ENCODE data around the gene TMC4. TPM values are rescaled to one million over a fixed set of nuclear protein-coding genes. Genes with fewer than 3 reads are reported as not detected.

The TMC4 gene
- total and polyA plus RNA-seq, 12 donors = 0.59 to 11.6 (median 2.1) TPM

DNA sequence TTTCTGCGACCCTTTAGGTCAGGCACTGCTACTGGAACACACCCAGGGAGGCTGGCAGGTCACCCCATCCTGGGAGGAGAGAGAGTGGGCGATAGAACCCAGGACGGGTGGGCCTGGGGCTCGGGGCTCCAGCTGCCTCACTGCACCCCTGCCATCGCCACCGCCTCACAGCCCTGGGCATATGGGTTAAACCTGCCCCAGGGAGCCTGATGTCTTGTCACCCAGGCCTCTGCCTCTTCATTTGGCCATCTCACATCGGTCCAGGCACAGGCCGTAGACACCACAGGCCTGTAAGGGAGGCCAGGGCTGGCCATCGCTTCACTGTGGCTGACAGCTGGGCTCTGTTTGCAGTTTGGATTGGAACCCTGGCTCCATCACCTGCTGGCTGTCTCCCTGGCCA lies 47.2 kb downstream of the TMC4 start:
- Histone ChIP-seq H3K27ac (no peak overlapping the region), H3K4me1 (no peaks in the 10 kb centered on the region), H3K36me3 (peaks cover 7 to 95% (median 81%) of the 10 kb centered on the region in 9 donors), H3K4me3 (no peak overlapping the region), H3K9me3 (no peaks in the 10 kb centered on the region), H3K27me3 (no peaks in the 10 kb centered on the region)
- TF ChIP-seq, protein P1, sequence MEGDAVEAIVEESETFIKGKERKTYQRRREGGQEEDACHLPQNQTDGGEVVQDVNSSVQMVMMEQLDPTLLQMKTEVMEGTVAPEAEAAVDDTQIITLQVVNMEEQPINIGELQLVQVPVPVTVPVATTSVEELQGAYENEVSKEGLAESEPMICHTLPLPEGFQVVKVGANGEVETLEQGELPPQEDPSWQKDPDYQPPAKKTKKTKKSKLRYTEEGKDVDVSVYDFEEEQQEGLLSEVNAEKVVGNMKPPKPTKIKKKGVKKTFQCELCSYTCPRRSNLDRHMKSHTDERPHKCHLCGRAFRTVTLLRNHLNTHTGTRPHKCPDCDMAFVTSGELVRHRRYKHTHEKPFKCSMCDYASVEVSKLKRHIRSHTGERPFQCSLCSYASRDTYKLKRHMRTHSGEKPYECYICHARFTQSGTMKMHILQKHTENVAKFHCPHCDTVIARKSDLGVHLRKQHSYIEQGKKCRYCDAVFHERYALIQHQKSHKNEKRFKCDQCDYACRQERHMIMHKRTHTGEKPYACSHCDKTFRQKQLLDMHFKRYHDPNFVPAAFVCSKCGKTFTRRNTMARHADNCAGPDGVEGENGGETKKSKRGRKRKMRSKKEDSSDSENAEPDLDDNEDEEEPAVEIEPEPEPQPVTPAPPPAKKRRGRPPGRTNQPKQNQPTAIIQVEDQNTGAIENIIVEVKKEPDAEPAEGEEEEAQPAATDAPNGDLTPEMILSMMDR (IDR thresholded peaks at IDR 0.05) = no peak
- no peak for DNase-seq
- no peak for ATAC-seq
- intact Hi-C loops (cut with DNase I) = no loop called here
- WGBS, 2 donors = 88 to 92% methylated on average over 9 of the region's 9 CpGs

DNA sequence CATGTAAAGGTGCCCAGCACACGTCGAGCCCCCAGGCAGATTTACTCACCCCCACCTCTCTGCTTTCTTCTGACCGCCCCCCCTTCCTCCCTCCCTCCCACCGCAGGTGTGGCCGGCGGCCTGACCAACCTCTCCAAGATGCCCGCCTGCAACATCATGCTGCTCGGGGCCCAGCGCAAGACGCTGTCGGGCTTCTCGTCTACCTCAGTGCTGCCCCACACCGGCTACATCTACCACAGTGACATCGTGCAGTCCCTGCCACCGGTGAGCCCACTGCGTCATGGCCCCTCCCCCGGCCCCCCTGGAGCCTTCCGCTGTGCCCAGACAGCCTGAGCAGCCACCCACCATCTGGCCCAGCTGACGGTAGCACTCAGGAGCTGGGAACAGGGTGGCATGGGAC lies 48.6 kb downstream of the TMC4 start:
- H3K4me1 ChIP-seq = no peaks in the 10 kb centered on the region
- H3K27me3 ChIP-seq = no peaks in the 10 kb centered on the region
- peaks cover 7 to 100% (median 89%) of the 10 kb centered on the region in 9 donors for H3K36me3 ChIP-seq
- ATAC-seq (no peak), DNase-seq (no peak)
- no peak overlapping the region for H3K27ac ChIP-seq
- TF ChIP-seq, protein P1 (IDR thresholded peaks at IDR 0.05) = no peak
- H3K4me3 ChIP-seq = no peak overlapping the region
- WGBS, 2 donors = 92 to 94% methylated on average over 19 of the region's 19 CpGs
- intact Hi-C loops (cut with DNase I) = no loop called here
- H3K9me3 ChIP-seq = no peaks in the 10 kb centered on the region

DNA sequence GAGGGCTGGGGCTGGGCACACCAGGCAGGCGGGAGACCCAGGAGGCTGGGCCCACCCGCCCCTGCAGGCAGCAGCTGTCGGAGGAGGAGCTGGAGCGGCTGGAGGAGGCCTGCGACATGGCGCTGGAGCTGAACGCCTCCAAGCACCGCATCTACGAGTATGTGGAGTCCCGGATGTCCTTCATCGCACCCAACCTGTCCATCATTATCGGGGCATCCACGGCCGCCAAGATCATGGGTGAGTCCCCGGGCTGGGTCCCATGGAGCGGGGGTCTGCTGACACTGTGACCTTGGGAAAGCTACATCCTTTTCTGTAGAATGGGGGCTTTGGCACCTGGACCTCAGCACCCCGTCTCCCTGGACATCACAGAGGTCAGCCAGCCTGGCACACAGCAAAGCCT lies 49.3 kb downstream of the TMC4 start:
- TF ChIP-seq, protein P1 (IDR thresholded peaks at IDR 0.05) = no peak
- intact Hi-C loops (cut with DNase I) = no loop called here
- no peak for ATAC-seq

DNA sequence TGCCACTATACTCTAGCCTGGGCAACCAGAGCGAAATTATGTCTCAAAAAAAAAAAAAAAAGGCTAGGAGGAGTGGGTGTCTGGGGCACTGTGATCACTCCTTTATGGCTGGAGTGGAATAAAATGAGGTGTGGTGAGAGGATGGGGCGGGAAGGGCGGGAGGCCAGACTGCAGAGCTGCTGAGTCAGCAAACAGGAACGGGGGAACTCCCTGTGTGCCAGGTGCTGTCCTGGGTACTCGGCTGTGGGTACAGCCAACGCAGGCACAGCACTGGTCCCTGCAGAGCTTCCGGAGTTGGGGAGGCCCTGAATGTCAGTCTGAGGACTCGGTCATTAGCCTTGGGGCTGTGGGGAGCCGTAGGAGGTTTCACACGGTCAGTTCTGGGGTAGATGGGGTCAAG lies 51.7 kb downstream of the TMC4 start:
- TF ChIP-seq, protein P1 (IDR thresholded peaks at IDR 0.05) = no peak
- Histone ChIP-seq H3K27ac (no peak overlapping the region), H3K9me3 (no peaks in the 10 kb centered on the region), H3K4me1 (peaks cover 6 to 11% (median 8%) of the 10 kb centered on the region in 9 donors), H3K27me3 (no peaks in the 10 kb centered on the region), H3K4me3 (no peak overlapping the region), H3K36me3 (peaks cover 4 to 84% (median 69%) of the 10 kb centered on the region in 9 donors)
- intact Hi-C loops (cut with DNase I) = no loop called here
- 96% methylated on average over 10 of the region's 10 CpGs for WGBS, 2 donors
- DNase-seq (no peak), ATAC-seq (no peak)

More for the DNA sequence above, 49.3 kb downstream of the TMC4 start:
- no peak for DNase-seq
- Histone ChIP-seq H3K4me3 (no peak overlapping the region), H3K27me3 (no peaks in the 10 kb centered on the region), H3K9me3 (no peaks in the 10 kb centered on the region), H3K4me1 (no peaks in the 10 kb centered on the region), H3K27ac (no peak overlapping the region), H3K36me3 (peaks cover 4 to 100% (median 87%) of the 10 kb centered on the region in 9 donors)
- 95 to 97% methylated on average over 15 to 17 of the region's 17 CpGs for WGBS, 2 donors
